H9 (cell line): Measurements from ENCODE around the gene TEX35. TPM values are rescaled to one million over a fixed set of nuclear protein-coding genes. Genes with fewer than 3 reads are reported as not detected.

Source experiments
- DNase-seq: peaks from one replicate; pipeline ENCODE4 v3.0.0-alpha.2; 2017
- H2AFZ ChIP-seq: one replicate; pipeline ENCODE4 v1.6.1; 2013; ENCODE audit warnings: mild to moderate bottlenecking, low read length, control low read depth, moderate library complexity
- H2AK5ac ChIP-seq: 2 replicates; pipeline ENCODE4 v1.6.1; 2013; ENCODE audit warnings: low read length, control low read depth, mixed read lengths; ENCODE audit not compliant: insufficient read length
- H2BK120ac ChIP-seq: one replicate; pipeline ENCODE4 v1.6.1; 2013; ENCODE audit warnings: low read depth, mild to moderate bottlenecking, low read length, control low read depth, inconsistent platforms; ENCODE audit not compliant: poor library complexity, severe bottlenecking
- H2BK12ac ChIP-seq: 2 replicates; pipeline ENCODE4 v1.6.1; 2013; ENCODE audit warnings: low read length, control low read depth, mixed read lengths, low read depth; ENCODE audit not compliant: insufficient read length
- H2BK15ac ChIP-seq: 2 replicates; pipeline ENCODE4 v1.6.1; 2013; ENCODE audit warnings: low read depth, low read length, control low read depth
- H2BK20ac ChIP-seq: one replicate; pipeline ENCODE4 v1.6.1; 2013; ENCODE audit warnings: low read depth, mild to moderate bottlenecking, low read length, control low read depth, inconsistent platforms; ENCODE audit not compliant: poor library complexity, severe bottlenecking
- H2BK5ac ChIP-seq: 2 replicates; pipeline ENCODE4 v1.6.1; 2013; ENCODE audit warnings: low read length, control low read depth, mixed read lengths; ENCODE audit not compliant: insufficient read length
- H3K14ac ChIP-seq: 2 replicates; pipeline ENCODE4 v1.6.1; 2013; ENCODE audit warnings: low read length, control low read depth; ENCODE audit not compliant: insufficient read depth
- H3K18ac ChIP-seq: 2 replicates; pipeline ENCODE4 v1.6.1; 2013; ENCODE audit warnings: low read depth, mild to moderate bottlenecking, mixed read lengths, low read length, control low read depth; ENCODE audit not compliant: insufficient read length
- H3K23ac ChIP-seq: 2 replicates; pipeline ENCODE4 v1.6.1; 2013; ENCODE audit warnings: low read length, control low read depth, mixed read lengths, low read depth; ENCODE audit not compliant: insufficient read length
- H3K23me2 ChIP-seq: 2 replicates; pipeline ENCODE4 v1.6.1; 2013; ENCODE audit warnings: low read depth, mild to moderate bottlenecking, mixed read lengths, low read length, control low read depth; ENCODE audit not compliant: insufficient read length, poor library complexity, severe bottlenecking
- H3K27ac ChIP-seq: 2 replicates; pipeline ENCODE4 v1.5.1; 2013; ENCODE audit warnings: low read length, control low read depth, mixed read lengths, low read depth; ENCODE audit not compliant: insufficient read length
- H3K27me3 ChIP-seq: 2 replicates; pipeline ENCODE4 v1.6.1; 2013; ENCODE audit warnings: low read length, control low read depth, inconsistent platforms; ENCODE audit not compliant: insufficient read depth
- H3K4ac ChIP-seq: 2 replicates; pipeline ENCODE4 v1.6.1; 2013; ENCODE audit warnings: low read depth, mild to moderate bottlenecking, control low read depth, inconsistent platforms, low read length, moderate library complexity
- H3K4me1 ChIP-seq: 2 replicates; pipeline ENCODE4 v1.6.1; 2013; ENCODE audit warnings: low read length, control low read depth, inconsistent platforms; ENCODE audit not compliant: insufficient read depth
- H3K4me2 ChIP-seq: 2 replicates; pipeline ENCODE4 v1.6.1; 2013; ENCODE audit warnings: low read length, control low read depth, mixed read lengths; ENCODE audit not compliant: insufficient read length, insufficient read depth
- H3K56ac ChIP-seq: 2 replicates; pipeline ENCODE4 v1.6.1; 2013; ENCODE audit warnings: low read depth, mild to moderate bottlenecking, mixed read lengths, low read length, control low read depth; ENCODE audit not compliant: insufficient read length
- H3K79me1 ChIP-seq: 2 replicates; pipeline ENCODE4 v1.6.1; 2013; ENCODE audit warnings: low read depth, mild to moderate bottlenecking, moderate library complexity, low read length, control low read depth, inconsistent platforms; ENCODE audit not compliant: insufficient read depth, poor library complexity, severe bottlenecking
- H3K79me2 ChIP-seq: 2 replicates; pipeline ENCODE4 v1.6.1; 2013; ENCODE audit warnings: low read length, control low read depth, inconsistent platforms; ENCODE audit not compliant: insufficient read depth
- H3K9ac ChIP-seq: 2 replicates; pipeline ENCODE4 v1.6.1; 2013; ENCODE audit warnings: low read length, control low read depth, mixed read lengths; ENCODE audit not compliant: insufficient read length; ENCODE audit errors: extremely low read depth
- H3K9me3 ChIP-seq: one replicate; pipeline ENCODE4 v1.6.1; 2013; ENCODE audit warnings: low read depth, low read length, inconsistent platforms; ENCODE audit not compliant: control insufficient read depth
- H3T11ph ChIP-seq: one replicate; pipeline ENCODE4 v1.6.1; 2013; ENCODE audit warnings: mild to moderate bottlenecking, low read length, control low read depth, inconsistent platforms
- H4K20me1 ChIP-seq: one replicate; pipeline ENCODE4 v1.6.1; 2013; ENCODE audit not compliant: control insufficient read depth, insufficient read length, insufficient read depth
- H4K5ac ChIP-seq: 2 replicates; pipeline ENCODE4 v1.6.1; 2013; ENCODE audit warnings: low read depth, mild to moderate bottlenecking, mixed read lengths, low read length, control low read depth; ENCODE audit not compliant: insufficient read length
- H4K8ac ChIP-seq: replicated peaks from 2 replicates; pipeline ENCODE4 v1.6.1; 2013; ENCODE audit warnings: low read length, control low read depth, mixed read lengths, low read depth; ENCODE audit not compliant: insufficient read length
- H4K91ac ChIP-seq: 2 replicates; pipeline ENCODE4 v1.6.1; 2013; ENCODE audit warnings: low read depth, mild to moderate bottlenecking, moderate library complexity, mixed read lengths, low read length, control low read depth; ENCODE audit not compliant: insufficient read length
- H3K27ac Mint-ChIP-seq, 3 experiments: 2 replicates in 2 of 3; 3 replicates in 1 of 3; pipeline ENCODE4 v1.8.0; 2020 to 2021; ENCODE audit warnings: mixed read lengths in 3 of 3, mild to moderate bottlenecking in 1 of 3, moderate library complexity in 1 of 3
- H3K27me3 Mint-ChIP-seq: 2 replicates; pipeline ENCODE4 v1.8.0; 2021; ENCODE audit warnings: low read depth, mild to moderate bottlenecking, moderate library complexity, mixed read lengths
- H3K36me3 Mint-ChIP-seq, 3 experiments: 2 replicates in 2 of 3; 3 replicates in 1 of 3; pipeline ENCODE4 v1.8.0; 2020 to 2021; ENCODE audit warnings: low read depth in 3 of 3, mixed read lengths in 3 of 3; ENCODE audit not compliant: insufficient read depth in 1 of 3
- H3K4me1 Mint-ChIP-seq, 2 experiments: 2 replicates each; pipeline ENCODE4 v1.8.0; 2020; ENCODE audit warnings: mixed read lengths in 2 of 2
- H3K4me3 Mint-ChIP-seq, 2 experiments: 2 replicates in 1 of 2; 3 replicates in 1 of 2; pipeline ENCODE4 v1.8.0; 2020 to 2021; ENCODE audit warnings: mild to moderate bottlenecking in 2 of 2, mixed read lengths in 2 of 2, moderate library complexity in 1 of 2
- H3K9me3 Mint-ChIP-seq, 2 experiments: 2 replicates in 1 of 2; 3 replicates in 1 of 2; pipeline ENCODE4 v1.8.0; 2020; ENCODE audit warnings: mild to moderate bottlenecking in 2 of 2, mixed read lengths in 2 of 2, moderate library complexity in 1 of 2
- WGBS: extraction: QIAGEN DNeasy Blood & Tissue Kit; methylation state at CpG from one replicate; pipeline ENCODE4 v1.1.7; 2013; ENCODE audit warnings: missing lambda C conversion rate, low lambda C conversion rate, mixed read lengths; ENCODE audit not compliant: insufficient read length; ENCODE audit errors: extremely low coverage; 5-methylcytosine and 5-hydroxymethylcytosine counted together
- total RNA-seq: library from RNA; stranded (reverse); gene quantifications from 2 replicates; pipeline ENCODE4 v1.2.1, GENCODE V29; 2021
- TF ChIP-seq, protein P1 (sequence below): fragments of 200-600 bp; sonication (generic); conservative IDR thresholded peaks from 3 replicates; pipeline ENCODE4 v1.8.0; 2021; ENCODE audit warnings: antibody characterized with exemption, mild to moderate bottlenecking

TEX35 gene
- total RNA-seq, 1 experiment from 2014 or later, result not detected

DNA sequence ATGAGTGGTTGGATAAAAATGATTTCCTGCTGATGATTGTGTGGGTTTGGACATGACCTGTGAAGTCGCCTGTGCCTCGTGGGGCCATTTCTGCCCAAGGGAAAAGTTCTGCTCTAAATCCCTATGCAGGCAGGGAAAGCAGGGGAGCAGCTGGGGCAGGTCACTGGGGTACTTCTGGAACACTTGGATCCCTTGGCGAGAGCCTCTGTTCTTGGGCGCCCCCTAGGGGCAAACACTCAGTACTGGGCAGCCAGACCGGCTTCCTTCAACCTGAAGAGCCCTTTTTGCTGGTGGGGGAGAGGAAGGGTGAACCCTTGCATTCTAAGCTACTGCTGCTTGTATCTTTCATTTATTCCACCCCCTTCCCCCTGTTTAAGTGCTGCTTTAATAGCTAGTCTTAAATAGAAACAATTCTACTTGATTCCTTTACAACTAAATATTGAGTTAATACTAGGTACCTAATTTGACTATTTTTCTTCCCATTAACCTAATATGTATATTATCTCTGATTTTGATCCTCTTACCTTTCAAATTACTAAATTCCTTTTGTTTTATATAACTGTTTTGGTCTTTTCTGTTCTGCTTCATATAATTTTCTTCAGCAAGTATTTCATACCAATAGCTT is 11.1 kb upstream of the TEX35 start:
- Histone ChIP-seq H3K9ac (no peak overlapping the region), H2BK15ac (no peak overlapping the region), H2AK5ac (no peak overlapping the region), H3K4ac (no peak overlapping the region), H3T11ph (no peak overlapping the region), H3K9me3 (no peaks in the 10 kb centered on the region), H3K79me2 (no peaks in the 10 kb centered on the region), H3K23ac (no peak overlapping the region), H4K20me1 (no peaks in the 10 kb centered on the region), H3K27ac (no peak overlapping the region), H2BK120ac (no peak overlapping the region), H4K8ac (no peak overlapping the region), H3K14ac (no peak overlapping the region), H3K23me2 (no peaks in the 10 kb centered on the region), H3K79me1 (no peaks in the 10 kb centered on the region), H4K5ac (no peak overlapping the region), H3K18ac (no peak overlapping the region), H3K56ac (no peak overlapping the region), H3K4me1 (no peaks in the 10 kb centered on the region), H3K4me2 (no peak overlapping the region), H4K91ac (no peak overlapping the region), H2BK12ac (no peak overlapping the region), H2BK5ac (no peak overlapping the region), H2BK20ac (no peak overlapping the region), H3K27me3 (no peaks in the 10 kb centered on the region), H2AFZ (no peak overlapping the region)
- Mint-ChIP-seq H3K36me3 (no peaks in the 10 kb centered on the region), H3K4me1 (peaks cover 6 to 13% of the 10 kb centered on the region in 2 experiments), H3K4me3 (no peak overlapping the region), H3K27me3 (no peaks in the 10 kb centered on the region; the same call in 1 of the 2 replicates), H3K27ac (no peak overlapping the region), H3K9me3 (no peaks in the 10 kb centered on the region)
- DNase-seq, result peak; percentile 87
- WGBS, result no CpG with 5 or more reads among the region's 5 CpGs
- TF ChIP-seq, protein P1, sequence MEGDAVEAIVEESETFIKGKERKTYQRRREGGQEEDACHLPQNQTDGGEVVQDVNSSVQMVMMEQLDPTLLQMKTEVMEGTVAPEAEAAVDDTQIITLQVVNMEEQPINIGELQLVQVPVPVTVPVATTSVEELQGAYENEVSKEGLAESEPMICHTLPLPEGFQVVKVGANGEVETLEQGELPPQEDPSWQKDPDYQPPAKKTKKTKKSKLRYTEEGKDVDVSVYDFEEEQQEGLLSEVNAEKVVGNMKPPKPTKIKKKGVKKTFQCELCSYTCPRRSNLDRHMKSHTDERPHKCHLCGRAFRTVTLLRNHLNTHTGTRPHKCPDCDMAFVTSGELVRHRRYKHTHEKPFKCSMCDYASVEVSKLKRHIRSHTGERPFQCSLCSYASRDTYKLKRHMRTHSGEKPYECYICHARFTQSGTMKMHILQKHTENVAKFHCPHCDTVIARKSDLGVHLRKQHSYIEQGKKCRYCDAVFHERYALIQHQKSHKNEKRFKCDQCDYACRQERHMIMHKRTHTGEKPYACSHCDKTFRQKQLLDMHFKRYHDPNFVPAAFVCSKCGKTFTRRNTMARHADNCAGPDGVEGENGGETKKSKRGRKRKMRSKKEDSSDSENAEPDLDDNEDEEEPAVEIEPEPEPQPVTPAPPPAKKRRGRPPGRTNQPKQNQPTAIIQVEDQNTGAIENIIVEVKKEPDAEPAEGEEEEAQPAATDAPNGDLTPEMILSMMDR, result peak; percentile 93
